GM18519 (cell line): ENCODE measurements around the gene CFAP298.
"Not testable (repeated sequence)": the region's sequence is repeated elsewhere in the genome, so short reads cannot be mapped to it uniquely, and the experiment has no call there.

Experiments used
- ATAC-seq: cut with Tn5 transposase; IDR thresholded peaks from one replicate; pipeline ENCODE4 v1.9.1; 2021; ENCODE audit warnings: mild to moderate bottlenecking, moderate library complexity; ENCODE audit not compliant: unreplicated experiment, low FRiP score

The CFAP298 gene, protein sequence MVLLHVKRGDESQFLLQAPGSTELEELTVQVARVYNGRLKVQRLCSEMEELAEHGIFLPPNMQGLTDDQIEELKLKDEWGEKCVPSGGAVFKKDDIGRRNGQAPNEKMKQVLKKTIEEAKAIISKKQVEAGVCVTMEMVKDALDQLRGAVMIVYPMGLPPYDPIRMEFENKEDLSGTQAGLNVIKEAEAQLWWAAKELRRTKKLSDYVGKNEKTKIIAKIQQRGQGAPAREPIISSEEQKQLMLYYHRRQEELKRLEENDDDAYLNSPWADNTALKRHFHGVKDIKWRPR

DNA sequence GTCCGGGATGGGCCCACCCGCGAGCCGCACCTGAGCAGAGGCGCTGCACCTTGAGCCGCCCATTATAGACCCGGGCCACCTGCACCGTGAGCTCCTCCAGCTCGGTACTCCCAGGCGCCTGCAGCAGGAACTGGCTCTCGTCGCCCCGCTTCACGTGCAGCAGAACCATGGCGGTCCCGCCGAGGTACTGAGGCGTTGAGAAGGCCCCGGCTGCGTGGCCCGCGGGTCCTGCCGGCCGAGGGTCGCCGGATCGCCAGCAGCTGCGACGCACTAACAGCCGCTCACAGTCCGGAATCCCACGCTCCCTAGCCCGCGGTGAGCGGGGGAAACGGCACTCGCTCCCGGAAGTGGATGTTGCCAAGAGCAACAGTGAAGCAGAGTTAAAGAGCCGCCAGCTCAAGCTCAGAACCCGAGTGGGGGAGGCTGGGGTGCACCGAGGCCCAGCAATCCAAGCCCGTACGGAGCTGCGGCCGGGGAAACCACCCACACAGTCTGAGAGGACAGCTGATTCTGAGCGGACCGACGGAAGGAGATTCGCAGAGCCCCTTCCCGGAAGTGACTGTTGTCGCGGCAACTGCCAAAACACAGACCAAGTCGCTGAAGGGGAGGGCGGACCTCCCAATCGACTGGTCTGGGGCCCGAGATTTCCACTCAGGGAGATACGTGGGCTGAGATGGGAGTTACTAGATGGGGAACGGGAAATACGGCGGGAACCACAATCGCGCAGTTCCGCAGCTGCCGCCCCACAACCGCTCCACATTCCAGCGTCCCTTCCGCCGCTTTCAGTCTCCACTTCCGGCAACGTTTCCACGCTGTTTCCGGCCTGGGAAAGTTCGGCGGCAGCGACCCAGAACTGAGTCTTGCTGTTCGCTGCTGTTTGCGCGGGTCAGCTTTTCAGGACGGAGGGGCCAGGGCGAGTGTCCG lies at the start of gene CFAP298:
Gene CFAP298 (minus strand): TSS at position 303 of the 924 bp plus-strand sequence. CDS start 134 bp downstream, at position 169.
- peak; percentile 87 for ATAC-seq

- not testable (repeated sequence) for ATAC-seq
Measured at GRCh38 chr21:32661026-32661782, 49.0 kb upstream of the CFAP298 start.

DNA sequence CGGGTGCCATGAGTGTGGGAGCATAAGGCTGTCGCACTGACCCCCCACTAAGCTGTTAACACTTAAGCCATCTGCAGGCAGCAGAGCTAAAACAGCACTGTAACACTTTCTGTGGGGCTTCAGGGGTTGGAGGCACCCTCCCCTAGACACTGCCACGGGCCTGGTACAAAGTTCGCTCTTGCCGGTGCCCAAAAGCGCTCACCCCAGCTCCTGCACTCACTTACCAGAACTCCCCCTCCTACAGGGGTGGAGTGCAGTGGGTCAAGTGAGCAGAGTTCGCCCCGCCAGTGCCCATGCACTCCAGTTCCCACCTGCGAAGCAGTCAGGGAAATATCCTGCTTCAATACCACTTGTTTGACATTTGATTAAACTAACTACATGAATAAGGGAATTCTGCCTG lies 46.3 kb upstream of the CFAP298 start:
- no peak for ATAC-seq

GRCh38 chr21:32653326-32653901 lies 41.2 kb upstream of the CFAP298 start:
- ATAC-seq, result no peak

DNA sequence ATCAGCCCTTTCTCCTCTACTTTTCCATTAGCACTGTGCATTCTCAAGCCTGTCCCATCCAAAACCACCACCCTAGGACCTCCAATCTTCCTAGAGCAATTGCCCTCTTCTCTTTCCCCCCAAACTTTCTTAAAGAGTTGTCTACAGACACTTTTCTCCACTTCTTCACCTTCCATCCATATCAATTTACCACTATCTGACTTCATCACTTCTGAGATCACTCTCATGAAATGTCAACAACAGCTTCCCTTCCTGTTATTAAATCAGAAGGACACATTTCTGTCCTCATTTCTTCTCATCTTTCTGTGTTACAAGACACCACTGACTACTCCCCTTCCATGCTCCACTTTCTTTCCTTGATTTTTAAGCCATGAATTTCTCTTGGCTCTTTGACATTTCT lies 36.0 kb upstream of the CFAP298 start:
- ATAC-seq, result no peak

DNA sequence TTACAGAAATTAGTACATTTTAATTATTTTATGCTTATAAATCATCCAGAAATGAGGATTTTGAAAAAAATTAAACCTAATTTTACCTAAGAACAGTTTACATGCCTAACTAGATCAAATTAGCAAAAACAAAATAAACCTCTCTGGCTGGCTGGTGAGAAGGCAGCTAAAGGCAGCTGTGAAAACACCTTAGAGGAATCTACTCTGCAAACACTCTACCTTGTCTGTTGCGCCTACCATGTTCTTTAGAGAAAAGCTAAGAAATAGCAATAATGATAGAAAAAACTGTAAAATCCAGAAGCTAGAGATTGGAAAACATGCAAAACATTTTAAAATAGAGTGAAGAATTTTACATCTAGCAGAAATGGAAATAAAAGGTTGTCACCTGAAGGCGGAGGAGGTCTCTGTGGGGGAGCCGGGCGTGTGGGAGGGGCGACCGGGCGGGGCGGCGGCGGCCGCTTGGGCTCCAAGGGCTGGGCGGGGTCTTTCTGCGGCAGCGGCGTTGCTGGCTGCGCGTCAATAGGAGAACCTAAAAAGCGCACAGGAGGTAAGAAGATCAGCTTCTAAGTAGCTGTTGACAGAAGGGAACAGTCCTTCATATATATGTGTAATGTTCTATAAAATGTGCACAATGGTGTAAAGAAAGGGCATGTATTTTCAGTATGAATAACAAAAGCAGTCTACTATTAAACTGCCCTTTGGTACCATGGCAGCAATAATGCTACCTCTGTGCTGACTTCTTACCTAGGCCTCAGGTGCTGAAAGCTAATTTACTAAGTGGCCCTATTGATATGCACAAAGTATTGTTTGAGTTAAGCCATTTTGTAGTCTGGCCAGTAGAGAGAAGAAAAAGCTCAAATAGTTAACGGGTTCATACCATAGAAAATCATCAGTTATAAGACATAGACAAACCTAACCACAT lies 33.3 kb upstream of the CFAP298 start:
- no peak for ATAC-seq

GRCh38 chr21:32641710-32642698 lies 29.8 kb upstream of the CFAP298 start:
- no peak for ATAC-seq

- no peak for ATAC-seq
Measured at GRCh38 chr21:32626621-32627196, 14.5 kb upstream of the CFAP298 start.

DNA sequence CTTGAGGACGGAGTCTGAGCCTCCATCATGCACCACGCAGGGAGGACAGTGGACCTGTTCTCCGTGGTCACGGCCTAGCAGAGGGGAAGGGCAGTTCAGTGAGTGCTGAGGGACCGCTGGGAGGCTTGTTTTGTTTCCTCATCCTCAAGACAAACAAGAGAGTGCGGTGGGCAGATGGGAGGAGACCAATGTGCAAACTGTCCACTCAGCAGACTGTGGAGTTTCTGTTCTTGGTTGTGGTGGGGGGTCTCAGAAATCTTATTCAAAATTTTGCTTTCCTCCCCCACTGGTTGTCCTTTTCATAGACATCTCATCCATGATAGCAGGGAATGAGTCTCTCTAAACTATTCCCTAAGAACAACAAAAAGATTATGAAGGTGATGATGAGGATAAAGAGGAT lies 6.0 kb upstream of the CFAP298 start:
- ATAC-seq, result not testable (repeated sequence)

GRCh38 chr21:32613436-32614043 lies 1.4 kb upstream of the CFAP298 start:
- ATAC-seq, result no peak

- no peak for ATAC-seq
Measured at GRCh38 chr21:32612999-32613337, 791 bp upstream of the CFAP298 start.

GRCh38 chr21:32611471-32611997 lies 643 bp downstream of the CFAP298 start:
- ATAC-seq, result no peak

GRCh38 chr21:32610940-32611339 lies 1.2 kb downstream of the CFAP298 start:
- ATAC-seq, result not testable (repeated sequence)

GRCh38 chr21:32608851-32609250 lies 3.3 kb downstream of the CFAP298 start:
- ATAC-seq, result no peak

GRCh38 chr21:32605469-32605868 lies 6.7 kb downstream of the CFAP298 start:
- ATAC-seq, result no peak

DNA sequence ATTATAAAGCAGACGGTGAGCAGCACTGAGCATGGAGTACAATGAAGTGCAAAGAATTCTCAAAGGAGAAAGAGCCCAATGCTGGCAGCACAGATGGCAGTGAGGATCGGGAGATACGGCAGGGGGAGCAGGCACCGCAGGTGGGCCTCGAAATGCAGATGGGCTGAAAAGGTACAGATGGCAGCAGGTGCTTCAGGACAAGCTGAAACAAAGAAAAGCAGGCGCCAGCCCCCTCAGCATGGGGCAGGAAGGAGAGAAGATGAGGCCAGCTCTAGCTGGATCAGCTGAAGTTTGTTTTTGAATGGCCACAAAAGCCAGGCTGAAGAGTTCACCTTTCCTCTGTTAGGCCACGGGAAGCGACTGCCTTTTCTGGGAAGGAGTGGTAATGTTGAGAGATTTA lies 7.7 kb downstream of the CFAP298 start:
- ATAC-seq, result no peak

- no peak for ATAC-seq
Measured at GRCh38 chr21:32603131-32603530, 9.0 kb downstream of the CFAP298 start.
